ENCODE data around the gene PLCB2.

- no peak for TF ChIP-seq POLR2AphosphoS5 (IDR thresholded peaks at IDR 0.05; ENCODE audit: borderline replicate concordance, low read depth, low read length)
- TF ChIP-seq EZH2 (IDR thresholded peaks at IDR 0.05) = no peak
Observed at GRCh38 chr15:40289140-40289775, 18.5 kb downstream of the PLCB2 start.
